Activated CD8-positive, alpha-beta T cell treated with anti-CD3 and anti-CD28 coated beads, Interleukin-2, amount 10 ng/mL, durations not matched to agents 7 days and 5 days (primary cell): ENCODE data around the gene WNT5A. TPM values are rescaled to one million over a fixed set of nuclear protein-coding genes. Genes with fewer than 3 reads are reported as not detected.
"Not testable (repeated sequence)": the region's sequence is repeated elsewhere in the genome, so short reads cannot be mapped to it uniquely, and the experiment has no call there.

Experiments used
- ATAC-seq: fragments of 150-1000 bp; cut with Tn5 transposase; one replicate; pipeline ENCODE4 v1.10.0; 2021; ENCODE audit warnings: moderate library complexity
- CTCF ChIA-PET: fragments of 350-600 bp; sonication (Branson Sonifier 250); formaldehyde crosslinking; loops from one replicate; lab custom pipeline; 2021; ENCODE audit warnings: antibody characterized with exemption; lab: Charles Lee
- POLR2A ChIA-PET: fragments of 350-600 bp; sonication (Branson Sonifier 250); formaldehyde crosslinking; loops from one replicate; lab custom pipeline; 2021; ENCODE audit warnings: antibody characterized with exemption; lab: Charles Lee
- DNase-seq: peaks from one replicate; pipeline ENCODE4 v3.0.0-alpha.2; 2020
- H3K27ac Mint-ChIP-seq: one replicate; pipeline ENCODE4 v1.8.0; 2021; ENCODE audit warnings: mild to moderate bottlenecking, mixed read lengths
- H3K27me3 Mint-ChIP-seq: one replicate; pipeline ENCODE4 v1.8.0; 2021; ENCODE audit warnings: low read depth, mixed read lengths
- H3K36me3 Mint-ChIP-seq: one replicate; pipeline ENCODE4 v1.8.0; 2021; ENCODE audit warnings: low read depth, mixed read lengths
- H3K4me1 Mint-ChIP-seq: one replicate; pipeline ENCODE4 v1.8.0; 2021; ENCODE audit warnings: low read depth, mixed read lengths
- H3K4me3 Mint-ChIP-seq: one replicate; pipeline ENCODE4 v1.8.0; 2021; ENCODE audit warnings: mild to moderate bottlenecking, mixed read lengths
- H3K9me3 Mint-ChIP-seq: one replicate; pipeline ENCODE4 v1.8.0; 2022; ENCODE audit warnings: mixed read lengths; ENCODE audit not compliant: insufficient read depth
- total RNA-seq, 2 experiments: library from RNA; stranded (reverse); gene quantifications; one replicate each; pipeline ENCODE4 v1.2.3, GENCODE V29; 2021

WNT5A gene
- total RNA-seq, 2 experiments from 2014 or later: not detected

- POLR2A ChIA-PET: no interaction called here
- no peak overlapping the region for H3K4me3 Mint-ChIP-seq
- ATAC-seq: no peak
These were observed 31.9 kb upstream of the WNT5A start for GRCh38 chr3:55519019-55519418.

GRCh38 chr3:55518451-55518850, 31.3 kb upstream of the WNT5A start:
- H3K27ac Mint-ChIP-seq: no peak overlapping the region
- H3K9me3 Mint-ChIP-seq: no peaks in the 10 kb centered on the region
- no peak for DNase-seq
- H3K27me3 Mint-ChIP-seq: no peaks in the 10 kb centered on the region
- ChIA-PET POLR2A (no interaction called here), CTCF (no interaction called here)
- no peaks in the 10 kb centered on the region for H3K36me3 Mint-ChIP-seq
- ATAC-seq: no peak
- no peak overlapping the region for H3K4me3 Mint-ChIP-seq
- no peaks in the 10 kb centered on the region for H3K4me1 Mint-ChIP-seq

More at GRCh38 chr3:55519019-55519418, 31.9 kb upstream of the WNT5A start:
- CTCF ChIA-PET: no interaction called here
- Mint-ChIP-seq H3K27ac (no peak overlapping the region), H3K4me1 (no peaks in the 10 kb centered on the region), H3K36me3 (no peaks in the 10 kb centered on the region), H3K9me3 (no peaks in the 10 kb centered on the region), H3K27me3 (no peaks in the 10 kb centered on the region)
- DNase-seq: no peak

GRCh38 chr3:55516392-55517030, 29.4 kb upstream of the WNT5A start:
- no peaks in the 10 kb centered on the region for H3K27me3 Mint-ChIP-seq
- H3K4me1 Mint-ChIP-seq: no peaks in the 10 kb centered on the region
- no peaks in the 10 kb centered on the region for H3K9me3 Mint-ChIP-seq
- CTCF ChIA-PET: no interaction called here
- POLR2A ChIA-PET: no interaction called here
- no peak for ATAC-seq
- H3K36me3 Mint-ChIP-seq: no peaks in the 10 kb centered on the region
- H3K27ac Mint-ChIP-seq: no peak overlapping the region
- no peak for DNase-seq
- no peak overlapping the region for H3K4me3 Mint-ChIP-seq

GRCh38 chr3:55515550-55516246, 28.6 kb upstream of the WNT5A start:
- Mint-ChIP-seq H3K27me3 (no peaks in the 10 kb centered on the region), H3K36me3 (no peaks in the 10 kb centered on the region), H3K4me1 (no peaks in the 10 kb centered on the region), H3K27ac (no peak overlapping the region), H3K4me3 (no peak overlapping the region), H3K9me3 (no peaks in the 10 kb centered on the region)
- ATAC-seq: no peak
- DNase-seq: no peak
- ChIA-PET CTCF (no interaction called here), POLR2A (no interaction called here)

GRCh38 chr3:55514962-55515361, 27.9 kb upstream of the WNT5A start:
- DNase-seq: no peak
- H3K9me3 Mint-ChIP-seq: no peaks in the 10 kb centered on the region
- POLR2A ChIA-PET: no interaction called here
- CTCF ChIA-PET: no interaction called here
- H3K27ac Mint-ChIP-seq: no peak overlapping the region
- no peak overlapping the region for H3K4me3 Mint-ChIP-seq
- H3K27me3 Mint-ChIP-seq: no peaks in the 10 kb centered on the region
- no peaks in the 10 kb centered on the region for H3K4me1 Mint-ChIP-seq
- H3K36me3 Mint-ChIP-seq: no peaks in the 10 kb centered on the region
- ATAC-seq: no peak

- ATAC-seq: no peak
- ChIA-PET POLR2A (no interaction called here), CTCF (no interaction called here)
- DNase-seq: no peak
- Mint-ChIP-seq H3K4me3 (no peak overlapping the region), H3K36me3 (no peaks in the 10 kb centered on the region), H3K4me1 (no peaks in the 10 kb centered on the region), H3K27ac (no peak overlapping the region), H3K27me3 (no peaks in the 10 kb centered on the region), H3K9me3 (no peaks in the 10 kb centered on the region)
These were observed 25.7 kb upstream of the WNT5A start for GRCh38 chr3:55512571-55513343.

GRCh38 chr3:55511895-55512570, 24.9 kb upstream of the WNT5A start:
- POLR2A ChIA-PET: no interaction called here
- no peaks in the 10 kb centered on the region for H3K27me3 Mint-ChIP-seq
- no peak overlapping the region for H3K4me3 Mint-ChIP-seq
- no peak overlapping the region for H3K27ac Mint-ChIP-seq
- H3K36me3 Mint-ChIP-seq: no peaks in the 10 kb centered on the region
- ATAC-seq (no peak), DNase-seq (no peak)
- CTCF ChIA-PET: no interaction called here
- H3K9me3 Mint-ChIP-seq: no peaks in the 10 kb centered on the region
- H3K4me1 Mint-ChIP-seq: no peaks in the 10 kb centered on the region

GRCh38 chr3:55508335-55508734, 21.2 kb upstream of the WNT5A start:
- ATAC-seq (no peak), DNase-seq (no peak)
- Mint-ChIP-seq H3K9me3 (no peaks in the 10 kb centered on the region), H3K4me3 (no peak overlapping the region), H3K4me1 (no peaks in the 10 kb centered on the region), H3K27me3 (no peaks in the 10 kb centered on the region), H3K27ac (no peak overlapping the region), H3K36me3 (no peaks in the 10 kb centered on the region)
- POLR2A ChIA-PET: no interaction called here
- CTCF ChIA-PET: no interaction called here

- POLR2A ChIA-PET: no interaction called here
- Mint-ChIP-seq H3K9me3 (no peaks in the 10 kb centered on the region), H3K4me3 (no peak overlapping the region)
These were observed 20.7 kb upstream of the WNT5A start for GRCh38 chr3:55507808-55508207.

GRCh38 chr3:55505776-55506175, 18.7 kb upstream of the WNT5A start:
- H3K36me3 Mint-ChIP-seq: no peaks in the 10 kb centered on the region
- ATAC-seq (no peak), DNase-seq (no peak)
- no peaks in the 10 kb centered on the region for H3K27me3 Mint-ChIP-seq
- no peak overlapping the region for H3K27ac Mint-ChIP-seq
- CTCF ChIA-PET: no interaction called here
- POLR2A ChIA-PET: no interaction called here
- H3K9me3 Mint-ChIP-seq: no peaks in the 10 kb centered on the region
- H3K4me1 Mint-ChIP-seq: no peaks in the 10 kb centered on the region
- no peak overlapping the region for H3K4me3 Mint-ChIP-seq

More at GRCh38 chr3:55507808-55508207, 20.7 kb upstream of the WNT5A start:
- Mint-ChIP-seq H3K4me1 (no peaks in the 10 kb centered on the region), H3K27me3 (no peaks in the 10 kb centered on the region), H3K27ac (no peak overlapping the region), H3K36me3 (no peaks in the 10 kb centered on the region)
- ATAC-seq (no peak), DNase-seq (no peak)
- CTCF ChIA-PET: no interaction called here

- H3K27me3 Mint-ChIP-seq, H3K9me3 Mint-ChIP-seq, POLR2A ChIA-PET, H3K27ac Mint-ChIP-seq, H3K4me1 Mint-ChIP-seq, DNase-seq, CTCF ChIA-PET, ATAC-seq, H3K4me3 Mint-ChIP-seq, H3K36me3 Mint-ChIP-seq: not testable (repeated sequence)
These were observed 18.0 kb upstream of the WNT5A start for GRCh38 chr3:55505102-55505501.

GRCh38 chr3:55501905-55502304, 14.8 kb upstream of the WNT5A start:
- no peaks in the 10 kb centered on the region for H3K9me3 Mint-ChIP-seq
- ChIA-PET CTCF (no interaction called here), POLR2A (no interaction called here)
- ATAC-seq: no peak
- H3K36me3 Mint-ChIP-seq: no peaks in the 10 kb centered on the region
- H3K4me1 Mint-ChIP-seq: no peaks in the 10 kb centered on the region
- DNase-seq: no peak
- H3K27ac Mint-ChIP-seq: no peak overlapping the region
- no peak overlapping the region for H3K4me3 Mint-ChIP-seq
- no peaks in the 10 kb centered on the region for H3K27me3 Mint-ChIP-seq
